SW 1271 (cell line): ENCODE measurements around the gene MTMR10.
A peak's percentile ranks its signal among the peaks of the same experiment; 100 is the strongest.

Experiments used
- DNase-seq, 2 experiments: peaks; one replicate each; lab custom pipeline; 2025; lab: John Stamatoyannopoulos, UW

Gene MTMR10

GRCh38 chr15:31013863-31014607, 22.6 kb upstream of the MTMR10 start:
- DNase-seq, result no peak

- DNase-seq, result no peak
Measured at GRCh38 chr15:31012455-31012854, 21.0 kb upstream of the MTMR10 start.

- DNase-seq, result no peak
Measured at GRCh38 chr15:31010036-31010435, 18.6 kb upstream of the MTMR10 start.

GRCh38 chr15:31005660-31006059, 14.2 kb upstream of the MTMR10 start:
- DNase-seq, result no peak

GRCh38 chr15:31004220-31004733, 12.8 kb upstream of the MTMR10 start:
- no peak for DNase-seq

GRCh38 chr15:31001702-31002101, 10.3 kb upstream of the MTMR10 start:
- DNase-seq, result no peak

GRCh38 chr15:30999729-31000128, 8.3 kb upstream of the MTMR10 start:
- no peak for DNase-seq

GRCh38 chr15:30997270-30997669, 5.8 kb upstream of the MTMR10 start:
- DNase-seq, result no peak

- DNase-seq, result no peak
Measured at GRCh38 chr15:30992249-30992864, 929 bp upstream of the MTMR10 start.

GRCh38 chr15:30990446-30991254, 778 bp downstream of the MTMR10 start:
- DNase-seq, result peak in 1 of 2 experiments; percentile 27

GRCh38 chr15:30990036-30990435, 1.4 kb downstream of the MTMR10 start:
- peak in 1 of 2 experiments; percentile 2 for DNase-seq

- DNase-seq, result no peak
Measured at GRCh38 chr15:30985081-30985531, 6.3 kb downstream of the MTMR10 start.

- DNase-seq, result no peak
Measured at GRCh38 chr15:30984542-30984941, 6.9 kb downstream of the MTMR10 start.

GRCh38 chr15:30984118-30984517, 7.3 kb downstream of the MTMR10 start:
- DNase-seq, result no peak

- no peak for DNase-seq
Measured at GRCh38 chr15:30979457-30979856, 12.0 kb downstream of the MTMR10 start.

- DNase-seq, result no peak
Measured at GRCh38 chr15:30978328-30978727, 13.1 kb downstream of the MTMR10 start.

GRCh38 chr15:30974112-30974511, 17.3 kb downstream of the MTMR10 start:
- no peak for DNase-seq

GRCh38 chr15:30973379-30973778, 18.0 kb downstream of the MTMR10 start:
- no peak for DNase-seq

GRCh38 chr15:30969724-30970123, 21.7 kb downstream of the MTMR10 start:
- no peak for DNase-seq

- DNase-seq, result no peak
Measured at GRCh38 chr15:30963681-30964080, 27.7 kb downstream of the MTMR10 start.

- DNase-seq, result no peak
Measured at GRCh38 chr15:30962659-30963058, 28.8 kb downstream of the MTMR10 start.

- DNase-seq, result no peak
Measured at GRCh38 chr15:30962079-30962478, 29.3 kb downstream of the MTMR10 start.

GRCh38 chr15:30958219-30958618, 33.2 kb downstream of the MTMR10 start:
- DNase-seq, result no peak
